Astrocyte of the spinal cord (primary cell): Measurements from ENCODE around the gene LRRC18.

Experiments
- DNase-seq: peaks from one replicate; pipeline ENCODE4 v3.0.0; 2011; ENCODE audit warnings: low read depth, low spot score
- H3K4me3 ChIP-seq: 2 replicates; pipeline ENCODE4 v1.5.1; 2011; ENCODE audit warnings: low read depth, mild to moderate bottlenecking, low read length, moderate library complexity
- CTCF ChIP-seq: IDR thresholded peaks from 2 replicates; pipeline ENCODE4 v1.5.1; 2012; ENCODE audit warnings: low read depth, mild to moderate bottlenecking, low read length, inconsistent platforms
- in situ Hi-C: cut with HindIII; loops from 2 replicates; pipeline ENCODE4 v1.10.0; 2017; ENCODE audit warnings: low sequenced_read_pairs

The LRRC18 gene

DNA sequence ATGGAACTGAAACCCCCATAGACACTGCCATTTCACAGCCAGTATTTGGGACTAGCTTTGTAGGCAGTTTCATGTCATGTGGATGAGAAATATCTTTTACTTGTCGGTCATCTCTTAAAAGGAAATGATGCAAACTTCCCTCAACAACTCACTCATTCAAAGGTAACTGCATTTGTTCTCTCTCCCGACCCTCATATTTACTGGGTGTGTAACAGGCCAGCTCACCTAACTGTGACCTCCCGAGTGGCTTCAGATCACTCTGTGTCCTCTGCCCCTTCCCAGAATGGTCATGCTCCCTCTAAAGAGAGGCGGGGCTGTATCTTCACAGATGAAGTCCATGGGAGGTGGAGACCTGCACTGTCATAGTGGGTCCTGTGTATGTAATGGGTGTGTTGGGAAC lies 14.7 kb downstream of the LRRC18 start:
- in situ Hi-C loops, result no loop called here
- no peak overlapping the region for H3K4me3 ChIP-seq
- no peak for TF ChIP-seq CTCF
- DNase-seq, result no peak

DNA sequence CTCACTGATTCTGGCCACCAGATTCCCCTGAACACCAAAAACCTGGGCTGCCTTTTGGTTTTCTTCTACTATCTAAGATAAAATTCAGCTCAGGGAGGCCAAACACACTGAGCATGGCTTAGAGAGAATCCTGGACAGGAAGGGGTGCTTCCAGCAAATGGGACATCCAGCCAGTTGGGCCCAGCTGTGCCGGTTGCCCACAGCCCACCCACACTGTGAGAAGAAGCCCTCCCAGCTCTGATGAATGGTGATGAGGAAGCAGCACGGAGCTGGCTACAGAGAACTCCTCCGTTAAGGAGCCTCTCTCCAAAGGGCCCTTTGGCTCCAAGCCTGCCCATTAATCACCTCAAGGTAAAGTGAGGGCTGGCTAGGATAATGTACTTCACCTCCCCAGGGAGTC lies 15.9 kb downstream of the LRRC18 start:
- in situ Hi-C loops, result no loop called here
- DNase-seq, result no peak
- H3K4me3 ChIP-seq, result no peak overlapping the region
- TF ChIP-seq CTCF, result no peak

DNA sequence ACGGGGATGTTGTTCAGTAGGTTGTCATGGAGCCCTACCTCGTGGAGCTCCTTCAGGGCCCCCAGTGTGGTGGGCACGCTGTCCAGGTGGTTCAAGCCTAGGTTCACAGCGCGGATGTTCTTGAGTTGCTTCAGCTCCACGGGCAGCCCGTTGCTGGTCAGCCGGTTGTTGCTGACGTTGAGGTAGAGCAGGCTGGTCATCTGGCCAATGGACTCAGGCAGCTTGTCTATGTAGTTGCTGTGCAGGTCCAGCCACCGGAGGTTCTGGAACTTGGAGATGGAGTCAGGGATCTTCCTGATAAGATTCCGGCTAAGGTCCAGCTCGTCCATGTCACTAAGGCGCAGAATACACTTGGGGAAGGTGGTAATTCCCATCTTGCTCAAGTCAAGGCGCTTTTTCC lies 26.0 kb downstream of the LRRC18 start:
- DNase-seq, result no peak
- H3K4me3 ChIP-seq, result no peak overlapping the region
- no peak for TF ChIP-seq CTCF
- in situ Hi-C loops, result no loop called here

- in situ Hi-C loops, result no loop called here
- H3K4me3 ChIP-seq, result no peak overlapping the region
- no peak for DNase-seq
- TF ChIP-seq CTCF, result no peak
Observed at GRCh38 chr10:48910548-48910947, 29.1 kb downstream of the LRRC18 start.

DNA sequence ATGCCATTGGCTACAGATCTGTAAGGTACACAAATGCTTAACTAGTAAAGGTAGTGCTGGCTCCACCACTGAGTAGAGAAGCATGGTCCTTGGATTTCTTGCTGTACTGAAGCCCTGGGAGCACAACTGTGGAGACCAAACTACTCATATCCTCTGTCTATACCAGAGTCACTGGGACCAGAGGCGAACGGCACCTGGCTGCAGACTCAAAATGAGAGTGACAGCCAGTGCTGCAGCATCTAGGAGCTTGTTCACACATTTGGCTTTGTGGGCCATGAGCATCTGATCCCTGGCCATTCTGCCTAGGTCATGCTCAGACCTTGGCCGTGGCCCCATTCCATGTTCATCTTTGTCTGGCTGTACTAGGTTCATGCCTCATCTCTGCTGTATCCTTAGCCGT lies 31.9 kb downstream of the LRRC18 start:
- H3K4me3 ChIP-seq, result no peak overlapping the region
- DNase-seq, result no peak
- TF ChIP-seq CTCF, result no peak
- in situ Hi-C loops, result no loop called here

GRCh38 chr10:48906841-48907240 lies 32.8 kb downstream of the LRRC18 start:
- no peak for TF ChIP-seq CTCF
- no peak overlapping the region for H3K4me3 ChIP-seq
- no peak for DNase-seq
- in situ Hi-C loops, result no loop called here

- no peak overlapping the region for H3K4me3 ChIP-seq
- DNase-seq, result no peak
- TF ChIP-seq CTCF, result no peak
- in situ Hi-C loops, result no loop called here
Observed at GRCh38 chr10:48905311-48905710, 34.3 kb downstream of the LRRC18 start.
